Adrenal gland (tissue), 12 donors: Measurements from ENCODE around the gene HSD17B8. TPM values are rescaled to one million over a fixed set of nuclear protein-coding genes. Genes with fewer than 3 reads are reported as not detected.

Experiments
- DNase-seq, 7 donors: peaks; one replicate each; pipeline ENCODE4 v3.0.0-alpha.2; 2019 to 2020
- H3K27ac ChIP-seq, 5 donors: fragments of 200-600 bp; sonication (generic) in 4 of 5; 1 replicate in 3 of 5; 2 replicates in 2 of 5; pipeline versions ENCODE4 v1.5.1 to v1.8.0; 2016 to 2020; ENCODE audit warnings: mild to moderate bottlenecking in 1 of 5
- H3K27me3 ChIP-seq: fragments of 200-600 bp; 2 replicates; pipeline ENCODE4 v1.8.0; 2021
- H3K36me3 ChIP-seq, 2 donors: fragments of 200-600 bp; replicated peaks in 1 of 2; 1 replicate in 1 of 2; 2 replicates in 1 of 2; pipeline versions ENCODE4 v1.5.1 to v1.8.0; 2018 to 2022
- H3K4me1 ChIP-seq, 2 donors: fragments of 200-600 bp; replicated peaks in 1 of 2; 1 replicate in 1 of 2; 2 replicates in 1 of 2; pipeline versions ENCODE4 v1.5.1 to v1.8.0; 2018 to 2021
- H3K4me3 ChIP-seq, 4 donors: fragments of 200-600 bp; sonication (generic) in 3 of 4; one replicate each; pipeline ENCODE4 v1.5.1; 2016 to 2018
- H3K9me3 ChIP-seq, 3 donors: fragments of 200-600 bp; sonication (generic) in 1 of 3; replicated peaks in 1 of 3; 1 replicate in 2 of 3; 2 replicates in 1 of 3; pipeline versions ENCODE4 v1.5.1 to v1.8.0; 2016 to 2021
- CTCF ChIP-seq, 6 experiments: fragments of 450-650 bp in 4 of 6; fragments of 200-600 bp in 2 of 6; sonication (generic) in 1 of 6; IDR thresholded peaks; 1 replicate in 5 of 6; 2 replicates in 1 of 6; pipeline versions ENCODE4 v1.5.1 to v1.8.0; 2016 to 2021; ENCODE audit warnings: antibody characterized with exemption in 6 of 6, mild to moderate bottlenecking in 2 of 6, moderate library complexity in 1 of 6
- POLR2A ChIP-seq, 2 donors: fragments of 450-650 bp; IDR thresholded peaks; one replicate each; pipeline ENCODE4 v1.6.1; 2017; ENCODE audit warnings: antibody characterized with exemption in 2 of 2, mild to moderate bottlenecking in 2 of 2, moderate library complexity in 1 of 2
- WGBS, 4 donors: extraction: QIAGEN DNeasy Blood & Tissue Kit in 2 of 4; methylation state at CpG; one replicate each; pipeline versions ENCODE4 v1.1.5 to v1.1.7; 2013 to 2017; 5-methylcytosine and 5-hydroxymethylcytosine counted together
- intact Hi-C, 2 donors: fragments of 100-400 bp; cut with DNase I; formaldehyde crosslinking; loops; one replicate each; pipeline versions ENCODE4 v1.14.1 to v1.15.0; 2022 to 2023
- polyA plus RNA-seq, 3 donors: library from polyadenylated mRNA; stranded (reverse); fragments of 200-250 nt in 2 of 3; fragments of 350-450 nt in 1 of 3; fragmentation: Illumina TruSeq in 1 of 3; extraction: RNeasy Lipid Tissue Mini Kit (QIAGEN cat#74804) in 1 of 3; gene quantifications; one replicate each; pipeline ENCODE4 v1.2.3, GENCODE V29; 2013 to 2014
- total RNA-seq, 9 donors: library from RNA; depleted of rRNA in 4 of 9; stranded (reverse); fragments of >200 nt in 4 of 9; fragments of 120-200 nt in 1 of 9; fragmentation: NEBNext Ultra II Directional in 1 of 9; extraction: Animal tissue kit (Norgen Biotek cat#: 25700) in 1 of 9; gene quantifications; one replicate each; pipeline versions ENCODE4 v1.1.0 to v1.2.4, GENCODE V29; 2013 to 2023
- donor health status: healthy with polysubstance abuse.
- donor health status: Bipolar disorder and iron deficiency.
- donor health status: DM: yes; HTN: yes; CAD: no.
- donor health status: DM: no; HTN: no; CAD: no.
- donor health status: DM: no; HTN: no; CAD: no.
- donor health status: DM: yes; HTN: yes; CAD: no.

Gene HSD17B8
- total and polyA plus RNA-seq, 12 donors: 13.4 to 96.3 (median 32.7) TPM

GRCh38 chr6:33171880-33172687, 32.4 kb upstream of the HSD17B8 start:
- TF ChIP-seq CTCF (IDR thresholded peaks at IDR 0.05): no peak
- no peak for TF ChIP-seq POLR2A (IDR thresholded peaks at IDR 0.05)
- Histone ChIP-seq H3K27ac (no peak overlapping the region), H3K4me1 (no peaks in the 10 kb centered on the region), H3K4me3 (no peak overlapping the region), H3K9me3 (no peaks in the 10 kb centered on the region), H3K36me3 (no peaks in the 10 kb centered on the region), H3K27me3 (no peaks in the 10 kb centered on the region)
- DNase-seq: no peak
- intact Hi-C loops: no loop called here
- WGBS, 4 donors: 63 to 73% (median 68%) methylated on average over 8 of the region's 8 CpGs

GRCh38 chr6:33172688-33173534, 31.5 kb upstream of the HSD17B8 start:
- no peak for DNase-seq
- Histone ChIP-seq H3K27ac (no peak overlapping the region), H3K9me3 (no peaks in the 10 kb centered on the region), H3K36me3 (no peaks in the 10 kb centered on the region), H3K4me3 (no peak overlapping the region), H3K4me1 (no peaks in the 10 kb centered on the region), H3K27me3 (no peaks in the 10 kb centered on the region)
- TF ChIP-seq POLR2A (IDR thresholded peaks at IDR 0.05) (no peak), CTCF (IDR thresholded peaks at IDR 0.05) (peak in 5 of 6 experiments; percentile 17 to 45 (median 41))
- WGBS, 4 donors: 62 to 70% (median 66%) methylated on average over 6 to 16 of the region's 16 CpGs
- intact Hi-C loops: no loop called here

GRCh38 chr6:33173535-33174180, 30.8 kb upstream of the HSD17B8 start:
- TF ChIP-seq POLR2A (IDR thresholded peaks at IDR 0.05) (no peak), CTCF (IDR thresholded peaks at IDR 0.05) (no peak)
- Histone ChIP-seq H3K4me3 (no peak overlapping the region), H3K27me3 (no peaks in the 10 kb centered on the region), H3K4me1 (no peaks in the 10 kb centered on the region), H3K27ac (no peak overlapping the region), H3K9me3 (no peaks in the 10 kb centered on the region), H3K36me3 (no peaks in the 10 kb centered on the region)
- no peak for DNase-seq
- WGBS, 4 donors: 65 to 78% (median 70%) methylated on average over 7 to 11 of the region's 11 CpGs
- intact Hi-C loops: no loop called here

- intact Hi-C loops: loop anchor here in 1 of 2 donors (5.0 kb wide), 1 partner anchor 58 kb away; no protein-coding TSS in a partner anchor
- H3K4me1 ChIP-seq: no peaks in the 10 kb centered on the region
- 73 to 93% (median 89%) methylated on average over 4 of the region's 4 CpGs for WGBS, 4 donors
- no peak for DNase-seq
- no peak overlapping the region for H3K4me3 ChIP-seq
- H3K27me3 ChIP-seq: no peaks in the 10 kb centered on the region
- H3K36me3 ChIP-seq: no peaks in the 10 kb centered on the region
- TF ChIP-seq CTCF (IDR thresholded peaks at IDR 0.05) (no peak), POLR2A (IDR thresholded peaks at IDR 0.05) (no peak)
- H3K27ac ChIP-seq: no peak overlapping the region
- no peaks in the 10 kb centered on the region for H3K9me3 ChIP-seq
Measured at GRCh38 chr6:33174784-33175183, 29.7 kb upstream of the HSD17B8 start.
